Left lobe of liver (tissue), 2 donors: ENCODE data around the gene VAV3. TPM values are rescaled to one million over a fixed set of nuclear protein-coding genes. Genes with fewer than 3 reads are reported as not detected.
A peak's percentile ranks its signal among the peaks of the same experiment; 100 is the strongest.

ENCODE experiments used
- ATAC-seq: fragments of 200-7000 bp; cut with Tn5 transposase; one replicate; pipeline ENCODE4 v1.9.1; 2020; ENCODE audit warnings: mild to moderate bottlenecking, moderate library complexity
- DNase-seq: peaks from one replicate; pipeline ENCODE4 v3.0.0-alpha.2; 2020; ENCODE audit warnings: low spot score
- total RNA-seq: library from RNA; stranded (reverse); gene quantifications from one replicate; pipeline ENCODE4 v1.2.1, GENCODE V29; 2021
- donor health status: DM: no; HTN: no; CAD: no; lungs with moderate emphysema.
- donor health status: DM: no; HTN: yes; CAD: no.

VAV3 gene
- total RNA-seq, 1 donor from 2014 or later: 0.86 TPM

DNA sequence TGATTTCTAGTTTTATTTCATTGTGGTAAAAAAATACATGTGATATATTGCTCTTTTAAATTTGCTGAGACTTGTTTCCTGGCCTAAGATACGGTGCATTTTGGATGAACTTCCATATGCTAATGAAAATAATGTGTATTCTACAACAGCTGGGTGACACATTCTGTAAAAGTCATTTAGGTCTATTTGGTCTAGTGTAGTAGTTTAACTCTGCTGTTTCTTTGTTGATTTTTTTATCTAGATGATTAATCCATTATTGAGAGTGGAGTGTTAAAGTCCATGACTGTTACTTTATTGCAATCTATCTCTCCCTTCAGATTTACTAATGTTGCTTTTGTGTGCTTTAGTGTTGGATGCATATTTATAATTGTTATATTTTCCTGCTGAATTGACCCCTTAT is 161.4 kb downstream of the VAV3 start:
- DNase-seq (no peak), ATAC-seq (no peak)

DNA sequence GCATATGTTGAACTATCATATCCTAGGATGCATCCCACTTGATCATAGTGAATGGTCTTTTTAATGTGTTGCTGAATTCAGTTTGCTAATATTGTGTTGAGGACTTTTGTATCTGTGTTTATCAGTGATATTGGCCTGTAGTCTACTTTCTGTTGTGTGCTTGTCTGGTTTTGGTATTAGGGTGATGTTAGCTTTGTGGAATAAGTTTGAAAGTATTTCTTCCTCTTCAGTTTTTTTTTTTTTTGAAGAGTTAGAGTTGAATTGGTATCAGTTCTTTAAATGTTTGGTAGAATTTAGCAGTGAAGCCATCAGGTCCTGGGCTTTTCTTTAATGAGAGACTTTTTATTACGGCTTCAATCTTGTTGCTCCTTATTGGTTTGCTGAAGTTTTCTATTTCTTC is 162.3 kb downstream of the VAV3 start:
- ATAC-seq: no peak
- DNase-seq: no peak

DNA sequence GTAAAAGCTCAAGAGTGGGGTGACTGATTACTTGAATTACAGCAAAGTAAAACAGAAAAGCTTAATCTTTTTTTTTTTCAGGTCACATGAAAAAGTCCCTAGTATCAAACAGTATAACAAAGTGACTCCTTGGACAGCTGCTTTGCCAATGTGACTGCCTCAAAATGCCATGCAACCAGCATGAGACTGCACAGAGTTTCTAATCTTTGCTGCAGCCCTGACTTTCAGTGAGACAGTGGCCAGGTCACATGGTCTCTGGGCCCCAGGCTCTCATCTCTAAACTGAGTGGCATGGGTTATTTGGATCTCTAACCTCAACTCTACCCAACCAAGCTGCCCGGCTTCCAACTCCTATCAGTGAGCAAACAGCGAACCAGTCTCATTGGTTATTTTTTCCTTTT is 169.0 kb downstream of the VAV3 start:
- no peak for ATAC-seq
- no peak for DNase-seq

DNA sequence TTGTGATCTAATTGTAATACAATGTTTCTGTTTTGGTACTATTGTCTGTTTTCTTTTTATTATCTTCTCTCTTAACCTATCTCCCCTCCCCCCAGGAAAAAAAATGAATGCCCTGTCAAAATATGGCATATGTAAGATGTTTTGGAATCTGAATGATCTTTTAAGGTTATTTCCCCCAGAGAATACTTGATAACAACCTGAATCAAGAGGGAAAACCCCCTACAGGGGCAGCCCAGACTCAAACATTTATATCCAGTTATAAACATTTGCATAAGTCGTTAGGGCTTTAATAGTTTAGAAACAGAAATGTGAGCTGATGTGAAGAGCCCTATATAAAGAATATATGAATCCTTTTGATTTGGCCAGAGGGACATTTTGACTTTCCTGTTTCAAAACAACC is 169.5 kb downstream of the VAV3 start:
- DNase-seq (no peak), ATAC-seq (no peak)

DNA sequence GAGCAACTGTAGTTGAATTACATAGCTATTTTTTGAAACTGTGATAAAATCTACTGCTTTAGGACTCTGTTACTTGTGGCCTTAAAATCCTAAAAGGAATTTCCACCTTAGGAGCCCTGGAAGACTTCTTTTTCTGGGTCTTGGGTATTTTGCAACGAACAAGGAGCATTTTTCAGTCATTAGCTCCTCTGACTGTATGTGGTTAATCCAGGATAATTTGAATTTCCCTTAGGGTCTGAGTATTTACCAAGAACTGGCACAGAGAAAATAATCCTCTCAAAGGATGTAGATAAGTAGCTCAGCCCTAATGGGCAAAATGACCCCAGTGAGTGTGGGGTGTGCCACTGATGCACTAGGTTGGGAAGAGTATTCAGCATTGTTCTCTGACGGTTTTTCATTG is 170.4 kb downstream of the VAV3 start:
- ATAC-seq: no peak
- no peak for DNase-seq

DNA sequence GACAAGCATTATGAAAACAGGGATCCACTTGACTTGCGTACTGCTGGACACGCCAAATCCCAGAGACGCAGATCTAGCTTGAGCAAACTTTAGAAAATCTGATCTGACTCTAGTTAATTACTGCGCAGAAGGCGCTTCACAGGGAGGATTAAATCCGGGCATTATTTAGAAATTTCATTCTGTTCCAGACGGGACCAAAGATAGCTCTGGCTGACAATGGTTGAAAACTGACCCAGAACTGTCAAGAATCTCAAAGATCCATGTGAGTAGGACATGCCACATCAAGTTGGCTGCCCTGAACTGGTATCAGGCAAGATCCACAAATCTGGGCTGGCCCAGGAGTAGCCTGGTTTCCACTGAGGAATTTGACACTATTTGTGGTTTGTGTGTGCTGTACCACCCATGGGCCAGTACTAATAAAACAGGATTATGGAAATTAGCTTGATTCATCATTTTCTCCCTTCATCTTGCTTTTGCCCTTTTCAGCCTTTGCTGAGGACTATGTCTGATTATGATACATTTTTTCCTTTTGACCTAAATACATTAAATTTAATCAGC is 171.0 kb downstream of the VAV3 start:
- ATAC-seq: no peak
- DNase-seq: no peak

DNA sequence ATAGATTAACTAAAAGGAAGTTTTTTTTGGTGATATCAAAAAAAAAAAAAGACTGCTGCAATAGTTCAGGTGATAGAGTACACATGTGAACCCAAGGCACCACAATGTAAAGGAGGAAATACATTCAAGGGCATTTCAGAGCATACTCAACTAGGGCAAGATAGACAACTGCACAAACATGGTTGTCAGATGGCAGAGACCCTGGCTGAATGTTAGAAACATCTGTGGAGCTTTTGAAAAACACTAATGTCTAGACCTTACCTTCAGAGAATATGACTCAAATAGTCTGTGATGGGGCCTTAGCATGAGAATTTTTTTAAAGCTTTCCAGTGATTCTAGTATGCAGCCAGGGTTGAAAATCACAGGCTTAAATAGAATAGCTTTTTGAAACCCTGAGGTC is 173.6 kb downstream of the VAV3 start:
- ATAC-seq: no peak
- no peak for DNase-seq

DNA sequence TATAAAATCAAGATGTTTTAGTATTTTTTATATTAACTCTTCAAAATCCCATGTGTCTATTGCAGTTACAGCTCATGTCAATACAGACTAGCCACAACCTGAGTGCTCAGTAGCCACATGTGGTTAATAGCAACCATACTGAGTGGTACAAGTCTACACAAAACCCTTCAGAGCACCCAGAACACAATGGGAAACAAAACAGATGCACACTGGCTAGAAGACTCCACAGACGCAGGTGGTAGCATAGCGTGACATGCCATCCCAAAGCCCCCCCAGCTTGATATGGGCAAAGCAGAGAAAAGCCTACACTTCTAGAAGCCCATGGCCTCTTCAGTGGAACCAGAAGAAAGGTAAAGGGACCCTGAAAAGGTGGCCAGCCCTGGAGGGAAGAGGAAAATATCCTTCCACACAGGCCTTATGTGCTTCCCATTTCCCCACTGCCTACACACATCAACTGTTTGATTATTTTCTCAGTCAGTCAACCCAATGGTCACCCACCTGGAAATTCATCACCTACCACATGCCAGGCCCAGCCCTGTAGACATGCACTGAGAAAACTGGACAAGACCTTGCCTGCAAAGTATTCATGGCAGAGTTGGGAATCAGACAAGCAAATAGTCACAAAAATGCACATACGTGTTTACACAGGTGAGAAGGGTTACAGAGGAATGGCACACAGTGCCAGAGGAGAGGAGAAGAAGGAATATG is 175.0 kb downstream of the VAV3 start:
- ATAC-seq: no peak
- no peak for DNase-seq

DNA sequence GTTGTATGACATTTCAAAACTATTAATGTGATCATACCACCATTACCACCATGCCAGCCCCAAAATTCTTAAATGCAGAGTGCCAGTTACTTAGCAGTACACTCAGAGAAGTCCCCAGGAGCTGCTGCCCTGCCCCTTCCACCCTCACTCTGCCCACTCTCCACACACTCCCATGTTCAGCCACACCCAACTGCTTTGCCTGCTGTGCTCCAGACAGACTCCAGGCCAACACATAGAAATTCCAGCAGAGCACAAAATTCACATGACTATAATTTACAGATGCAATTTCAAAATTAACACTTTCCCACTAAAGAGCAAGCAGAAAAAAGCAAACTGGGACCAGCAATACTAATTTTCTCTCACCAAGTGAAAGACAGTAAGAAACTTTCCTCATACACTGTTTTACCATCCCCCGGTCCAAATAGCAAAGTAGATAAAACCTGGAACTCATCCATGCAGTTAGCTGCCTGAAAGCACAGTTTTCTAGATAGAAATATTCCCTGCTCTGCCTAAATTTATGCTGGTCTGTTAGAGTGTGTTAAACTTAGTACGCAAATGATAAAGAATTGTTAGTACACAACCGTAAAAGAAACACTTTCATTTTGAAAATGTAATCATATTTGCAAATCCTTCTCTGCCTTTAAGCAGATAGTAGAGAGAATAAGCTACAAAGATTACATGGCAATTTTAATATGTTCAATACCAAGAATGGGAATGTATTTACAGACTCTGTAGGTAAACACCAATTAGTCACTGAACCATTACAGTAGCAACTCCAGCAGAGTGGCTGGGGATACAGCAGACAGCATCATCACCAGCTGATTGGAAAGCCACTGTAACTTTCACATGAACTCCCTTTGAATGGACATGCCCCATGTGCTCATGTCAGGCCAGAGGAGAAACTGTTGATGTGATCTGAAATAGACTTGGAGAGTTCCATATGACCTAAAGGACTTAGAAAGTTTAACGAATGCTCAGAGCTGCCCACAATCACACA is 176.5 kb downstream of the VAV3 start:
- DNase-seq (no peak), ATAC-seq (no peak)

DNA sequence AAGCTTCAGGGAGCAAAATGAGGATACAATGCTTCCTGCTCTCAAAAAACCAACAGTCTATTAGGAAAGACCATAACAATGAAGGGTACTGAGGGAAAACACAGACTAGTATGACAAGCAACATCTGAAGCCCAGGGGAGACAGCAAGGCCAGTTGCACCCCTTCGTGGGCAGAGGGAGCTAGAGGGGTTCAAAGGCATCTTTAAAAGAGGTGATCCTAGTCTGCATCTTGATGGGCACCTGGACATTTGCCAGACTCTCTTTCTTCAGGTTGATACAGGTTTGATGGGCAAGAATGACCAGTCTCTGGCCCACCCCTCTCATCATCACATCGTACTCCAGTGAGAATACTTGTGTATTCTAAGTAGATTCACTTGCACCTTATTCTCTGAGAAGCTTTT is 177.7 kb downstream of the VAV3 start:
- no peak for ATAC-seq
- no peak for DNase-seq

DNA sequence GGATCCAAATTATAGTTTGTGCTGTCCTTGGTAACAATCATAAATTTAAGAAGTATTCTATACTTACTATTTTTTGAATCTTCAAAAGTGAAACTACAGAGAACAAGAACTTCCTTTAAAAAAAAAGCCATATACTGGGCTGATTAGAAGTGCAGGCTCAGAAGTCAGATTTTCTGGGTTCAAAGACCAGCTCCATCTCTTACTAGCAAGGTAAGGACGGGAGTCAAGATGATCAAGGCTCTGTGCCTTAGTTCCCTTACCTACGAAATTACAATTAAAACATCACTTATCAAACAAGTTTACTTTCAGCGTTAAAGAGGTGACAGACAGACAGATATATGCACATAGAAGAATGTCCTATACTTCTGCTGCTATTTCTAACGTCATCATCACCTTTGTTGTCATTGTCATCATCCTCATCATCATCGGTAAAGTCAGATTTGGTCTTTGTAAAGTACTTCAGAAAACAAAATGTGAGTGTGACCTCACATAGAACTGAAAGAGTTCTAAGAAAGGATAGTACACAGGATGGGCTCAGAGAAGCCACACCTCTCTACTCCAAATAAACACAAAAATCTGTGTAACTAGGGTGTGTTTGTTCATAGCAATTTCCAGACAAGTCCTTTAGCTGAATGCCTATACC is 178.7 kb downstream of the VAV3 start:
- ATAC-seq (no peak), DNase-seq (no peak)

DNA sequence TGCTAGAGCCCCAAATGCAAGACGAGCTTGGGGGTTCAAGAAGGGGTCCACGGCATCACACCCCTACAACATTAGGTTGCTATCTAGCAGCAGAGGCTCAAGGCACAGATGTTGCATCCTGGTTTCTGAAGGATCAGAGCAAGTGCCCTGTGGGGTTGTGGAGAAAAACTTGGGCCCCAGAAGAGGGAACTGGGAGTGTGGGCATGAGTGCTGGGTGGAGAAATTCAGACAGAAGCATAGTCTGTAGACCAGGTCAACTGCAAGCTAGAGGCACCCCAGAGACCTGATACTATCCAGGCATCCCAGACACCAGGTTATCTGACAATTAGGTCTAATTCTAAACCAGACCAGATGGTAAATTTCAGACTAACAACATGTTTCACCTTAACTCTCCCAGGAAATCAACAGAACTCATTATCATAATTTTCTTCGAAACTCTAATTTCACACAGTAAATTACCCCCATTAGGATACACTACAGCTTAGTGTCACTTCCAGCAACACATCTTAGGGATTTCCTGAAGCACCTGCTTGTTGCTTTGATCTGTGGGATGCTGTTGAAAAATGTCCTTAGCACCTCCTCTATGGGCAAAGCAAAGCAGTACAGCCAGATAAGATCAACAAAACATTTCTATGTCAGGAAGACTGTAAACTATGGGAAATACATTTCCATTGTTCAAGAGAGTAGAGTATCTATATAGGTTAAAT is 179.3 kb downstream of the VAV3 start:
- ATAC-seq (no peak), DNase-seq (no peak)

DNA sequence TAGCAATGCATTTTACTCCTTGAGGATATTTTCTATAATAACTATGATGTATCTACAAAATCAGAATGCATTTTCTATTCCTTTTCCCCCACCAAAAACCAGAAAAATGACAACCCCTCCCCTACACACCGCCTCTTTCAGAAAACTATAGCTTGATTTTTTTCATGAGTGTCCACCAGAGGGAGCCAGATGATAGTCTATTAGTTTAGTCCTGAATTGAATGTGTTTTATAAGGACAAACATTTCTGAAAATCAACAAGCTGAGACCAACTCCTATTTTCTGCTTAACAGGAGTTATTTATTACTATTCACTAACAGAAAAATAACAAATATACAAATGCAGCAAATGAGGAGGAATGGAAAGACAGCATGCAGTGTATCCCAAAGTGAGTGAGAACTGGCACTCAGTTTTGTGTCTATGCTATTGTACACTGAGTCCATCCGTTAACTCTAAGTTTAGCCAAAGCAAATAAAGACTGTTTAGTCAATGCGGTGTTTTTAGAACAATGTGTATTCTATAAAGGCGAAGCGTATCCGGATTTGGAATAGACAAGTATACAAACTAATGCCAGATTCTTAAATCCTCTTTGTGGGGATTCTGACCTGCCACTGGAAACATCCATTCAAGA is 182.6 kb downstream of the VAV3 start:
- DNase-seq: no peak

DNA sequence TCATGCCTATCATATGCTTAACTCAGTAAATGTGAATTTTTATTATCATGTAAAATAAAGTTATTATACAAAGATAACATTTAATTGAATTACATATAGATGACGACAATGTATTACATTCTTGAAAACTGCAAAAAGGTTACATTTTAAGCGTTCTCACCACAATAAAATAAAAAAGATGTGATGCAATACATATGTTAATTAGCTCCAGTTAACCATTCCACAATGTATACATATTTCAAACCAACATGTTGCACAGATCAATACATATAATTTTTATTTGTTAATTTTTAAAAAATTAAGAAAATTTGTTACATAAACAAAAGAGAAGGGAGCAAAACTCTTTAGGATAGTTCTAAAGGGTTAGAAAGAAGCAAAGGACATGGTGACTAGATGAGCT is 183.7 kb downstream of the VAV3 start:
- no peak for DNase-seq
- no peak for ATAC-seq

More for the DNA sequence above, 182.6 kb downstream of the VAV3 start:
- ATAC-seq: peak; percentile 91

DNA sequence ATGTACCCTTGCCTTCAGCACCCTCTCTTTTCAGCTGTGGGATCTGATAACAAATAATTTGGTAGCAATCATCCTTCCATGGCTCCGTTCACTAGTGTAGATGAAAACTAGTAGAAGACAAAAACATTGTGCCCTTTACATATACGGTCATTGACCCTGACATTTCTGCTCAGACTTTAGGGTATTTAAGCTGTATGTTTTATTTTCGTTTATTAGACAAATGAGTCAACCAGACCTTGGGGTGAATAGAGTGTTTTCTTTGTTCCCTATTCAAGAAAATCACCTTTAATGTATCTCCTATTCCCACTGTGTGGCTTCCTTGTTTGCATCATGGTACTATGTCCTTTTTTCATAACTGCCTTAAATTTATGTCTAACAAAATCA is 187.3 kb downstream of the VAV3 start:
- DNase-seq: no peak

DNA sequence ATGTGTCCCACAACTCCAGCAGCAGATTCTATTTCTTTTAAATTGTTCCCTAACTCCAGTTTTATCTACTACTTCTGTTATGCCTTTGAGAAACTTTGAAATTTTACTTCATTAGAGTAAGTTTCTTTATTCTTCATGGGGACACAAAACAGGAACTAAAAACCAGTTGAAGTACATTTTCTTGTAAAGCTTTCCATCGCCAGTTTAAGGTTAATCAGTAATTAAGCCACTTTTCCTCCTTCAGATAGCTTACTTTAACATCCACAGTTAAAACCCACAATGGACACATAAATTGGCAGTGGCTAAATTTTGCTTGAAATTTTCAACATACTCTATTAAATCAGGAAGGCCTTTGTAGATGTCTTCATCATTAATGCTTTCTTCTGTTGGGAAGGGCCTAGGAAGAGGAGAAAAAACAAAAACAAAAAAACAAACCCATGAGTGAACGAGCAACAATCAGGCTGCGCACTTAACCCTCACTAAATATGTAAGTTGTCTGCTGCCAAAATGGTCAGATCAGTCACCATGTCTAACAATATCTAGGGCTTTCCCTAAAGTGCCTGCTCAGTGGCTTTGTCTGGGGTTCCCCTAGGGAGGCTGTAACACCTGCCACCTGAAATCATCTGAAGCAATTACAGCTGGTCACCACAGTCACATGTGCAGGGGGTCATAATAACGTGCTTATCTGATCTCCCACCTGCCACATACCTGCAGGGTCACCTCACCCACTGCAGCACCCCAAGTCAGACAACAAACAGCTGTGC is 187.9 kb downstream of the VAV3 start:
- ATAC-seq (no peak), DNase-seq (no peak)

More for the DNA sequence above, 187.3 kb downstream of the VAV3 start:
- no peak for ATAC-seq

DNA sequence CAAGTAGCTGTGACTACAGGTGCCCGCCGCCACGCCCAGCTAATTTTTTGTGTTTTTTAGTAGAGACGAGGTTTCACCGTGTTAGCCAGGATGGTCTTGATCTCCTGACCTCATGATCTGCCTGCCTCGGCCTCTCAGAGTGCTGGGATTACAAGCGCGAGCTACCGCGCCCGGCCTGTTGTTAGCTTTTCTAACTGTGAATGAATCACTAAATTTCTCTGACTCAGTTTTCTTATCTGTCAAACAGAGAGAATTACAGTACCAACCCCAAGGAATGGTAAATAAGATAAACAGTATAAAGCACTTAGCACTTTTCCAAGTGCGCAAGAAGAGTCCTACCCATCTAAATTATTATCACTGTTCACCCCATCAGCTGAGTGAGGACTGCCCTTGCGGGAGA is 193.6 kb downstream of the VAV3 start:
- no peak for DNase-seq

DNA sequence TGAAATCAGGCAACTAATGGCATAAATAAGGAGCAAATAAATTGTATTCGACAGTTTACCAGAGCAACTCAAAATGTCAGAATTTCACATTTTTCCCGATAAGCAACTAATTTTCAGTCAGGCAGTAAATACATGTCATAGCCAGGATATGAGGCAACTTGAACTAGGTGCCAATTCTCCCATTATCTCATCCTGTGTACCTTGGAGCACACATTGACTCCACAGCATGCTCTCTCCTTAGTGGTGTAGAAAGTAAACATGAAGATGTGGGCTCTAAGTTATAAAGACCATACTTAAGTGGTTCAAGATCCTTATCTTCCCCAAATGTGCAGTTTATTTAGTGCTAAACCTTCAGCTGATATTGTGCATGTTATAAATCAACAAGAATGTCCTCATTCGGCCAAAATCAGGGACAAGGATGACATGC is 197.8 kb downstream of the VAV3 start:
- DNase-seq: no peak
- ATAC-seq: peak; percentile 48

More for the DNA sequence above, 193.6 kb downstream of the VAV3 start:
- ATAC-seq: no peak

DNA sequence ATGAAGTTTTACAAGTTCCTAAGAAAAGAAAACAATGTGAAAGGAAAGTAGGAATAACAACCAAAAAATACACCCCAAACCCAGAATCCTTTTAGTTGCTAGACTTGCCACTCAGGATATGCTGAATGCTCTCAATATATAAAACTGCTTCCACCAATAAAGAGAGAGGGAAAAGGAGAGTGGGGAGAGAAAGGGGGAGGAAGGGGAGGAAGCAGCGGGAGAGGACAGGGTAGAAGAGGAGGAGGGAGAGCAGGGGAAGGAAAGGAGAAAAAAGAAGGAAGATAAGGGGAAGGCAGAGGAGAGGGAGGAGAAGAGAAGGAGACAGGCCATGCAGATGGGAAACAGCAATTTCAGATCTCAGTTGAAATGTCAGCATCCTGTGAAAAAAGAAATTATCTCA is 198.4 kb downstream of the VAV3 start:
- DNase-seq (no peak), ATAC-seq (no peak)
